ENCODE data around the gene NCOR2. TPM values are rescaled to one million over a fixed set of nuclear protein-coding genes. Genes with fewer than 3 reads are reported as not detected.

The NCOR2 gene
- total RNA-seq, 4 donors from 2014 or later = 45.3 to 178 (median 99.9) TPM

DNA sequence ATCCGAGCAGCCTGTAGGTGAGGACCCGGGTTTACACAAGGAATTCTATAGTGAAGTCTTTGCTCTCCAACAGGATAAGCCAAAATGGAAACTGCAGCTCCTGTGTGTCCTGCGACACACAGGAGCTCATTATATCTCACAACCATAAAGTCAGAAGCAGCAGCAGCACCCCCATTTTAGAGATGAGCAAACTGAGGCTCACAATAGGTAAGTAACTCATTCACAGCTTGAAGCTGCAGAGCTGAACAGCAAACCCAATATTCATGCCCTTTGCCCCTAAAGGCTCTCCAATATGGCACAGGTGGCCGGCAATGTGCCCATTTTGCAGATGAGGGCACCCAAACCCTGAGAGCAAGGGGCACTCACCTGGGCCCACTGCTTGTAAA is 4.6 kb downstream of the NCOR2 start:
- no peak overlapping the region for H3K4me3 ChIP-seq (replicated peaks in 1 of 3)
- no peaks in the 10 kb centered on the region for H3K27me3 ChIP-seq
- intact Hi-C loops (cut with DNase I) = no loop called here
- WGBS, 2 donors = 73 to 92% methylated on average over 4 of the region's 4 CpGs
- no peak for DNase-seq
- H3K4me1 ChIP-seq = peaks cover 38 to 43% of the 10 kb centered on the region in 2 donors
- no peak for TF ChIP-seq POLR2A (IDR thresholded peaks at IDR 0.05)
- TF ChIP-seq, protein P1, sequence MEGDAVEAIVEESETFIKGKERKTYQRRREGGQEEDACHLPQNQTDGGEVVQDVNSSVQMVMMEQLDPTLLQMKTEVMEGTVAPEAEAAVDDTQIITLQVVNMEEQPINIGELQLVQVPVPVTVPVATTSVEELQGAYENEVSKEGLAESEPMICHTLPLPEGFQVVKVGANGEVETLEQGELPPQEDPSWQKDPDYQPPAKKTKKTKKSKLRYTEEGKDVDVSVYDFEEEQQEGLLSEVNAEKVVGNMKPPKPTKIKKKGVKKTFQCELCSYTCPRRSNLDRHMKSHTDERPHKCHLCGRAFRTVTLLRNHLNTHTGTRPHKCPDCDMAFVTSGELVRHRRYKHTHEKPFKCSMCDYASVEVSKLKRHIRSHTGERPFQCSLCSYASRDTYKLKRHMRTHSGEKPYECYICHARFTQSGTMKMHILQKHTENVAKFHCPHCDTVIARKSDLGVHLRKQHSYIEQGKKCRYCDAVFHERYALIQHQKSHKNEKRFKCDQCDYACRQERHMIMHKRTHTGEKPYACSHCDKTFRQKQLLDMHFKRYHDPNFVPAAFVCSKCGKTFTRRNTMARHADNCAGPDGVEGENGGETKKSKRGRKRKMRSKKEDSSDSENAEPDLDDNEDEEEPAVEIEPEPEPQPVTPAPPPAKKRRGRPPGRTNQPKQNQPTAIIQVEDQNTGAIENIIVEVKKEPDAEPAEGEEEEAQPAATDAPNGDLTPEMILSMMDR (IDR thresholded peaks at IDR 0.05) = no peak
- H3K9me3 ChIP-seq = no peaks in the 10 kb centered on the region
- H3K27ac ChIP-seq = no peak overlapping the region
- H3K36me3 ChIP-seq = no peaks in the 10 kb centered on the region

DNA sequence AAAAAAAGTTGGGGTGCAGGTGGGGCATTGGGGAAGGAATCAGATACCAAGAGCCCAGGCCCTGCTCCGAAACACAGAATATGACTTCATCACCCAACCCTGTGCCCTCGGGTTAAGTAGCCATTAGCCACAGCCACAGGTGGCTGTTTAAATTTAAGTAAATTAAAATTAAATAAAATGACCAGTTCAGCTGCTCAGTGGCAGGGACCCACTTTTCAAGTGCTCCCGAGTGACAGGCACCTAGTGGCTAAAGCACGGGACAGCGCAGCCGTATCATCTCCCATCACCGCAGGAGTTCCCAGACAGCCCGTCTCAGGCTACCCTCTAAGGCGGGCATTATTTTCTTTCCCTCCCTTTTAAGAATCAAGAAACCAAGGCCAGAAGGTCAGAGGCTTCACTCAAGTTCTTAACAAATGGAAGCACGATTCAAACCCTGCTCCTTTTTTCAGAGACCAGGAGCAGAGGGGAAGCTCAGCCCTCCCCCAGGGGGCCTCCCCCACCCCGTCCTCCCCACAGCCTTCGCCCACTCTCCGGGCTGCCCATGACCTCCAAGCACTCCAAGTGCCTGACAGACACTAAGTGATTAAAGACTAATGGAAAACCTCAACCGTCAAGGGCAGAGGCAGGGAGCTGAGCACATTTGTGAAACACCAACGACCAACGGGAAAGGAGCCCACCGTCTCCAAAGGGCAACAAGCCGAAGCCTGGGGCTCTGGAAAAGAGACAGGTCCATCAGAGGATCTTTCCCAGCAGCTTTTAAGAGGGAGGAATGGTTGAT is 5.2 kb downstream of the NCOR2 start:
- no peak for TF ChIP-seq POLR2A (IDR thresholded peaks at IDR 0.05)
- TF ChIP-seq, protein P1 (IDR thresholded peaks at IDR 0.05) = no peak
- DNase-seq = no peak
- H3K4me3 ChIP-seq (replicated peaks in 1 of 3) = no peak overlapping the region
- WGBS, 2 donors = 80% methylated on average over 18 of the region's 18 CpGs
- H3K9me3 ChIP-seq = no peaks in the 10 kb centered on the region
- no peaks in the 10 kb centered on the region for H3K36me3 ChIP-seq
- no peak overlapping the region for H3K27ac ChIP-seq
- no peaks in the 10 kb centered on the region for H3K27me3 ChIP-seq
- intact Hi-C loops (cut with DNase I) = no loop called here
- H3K4me1 ChIP-seq = peaks cover 38 to 48% of the 10 kb centered on the region in 2 donors

DNA sequence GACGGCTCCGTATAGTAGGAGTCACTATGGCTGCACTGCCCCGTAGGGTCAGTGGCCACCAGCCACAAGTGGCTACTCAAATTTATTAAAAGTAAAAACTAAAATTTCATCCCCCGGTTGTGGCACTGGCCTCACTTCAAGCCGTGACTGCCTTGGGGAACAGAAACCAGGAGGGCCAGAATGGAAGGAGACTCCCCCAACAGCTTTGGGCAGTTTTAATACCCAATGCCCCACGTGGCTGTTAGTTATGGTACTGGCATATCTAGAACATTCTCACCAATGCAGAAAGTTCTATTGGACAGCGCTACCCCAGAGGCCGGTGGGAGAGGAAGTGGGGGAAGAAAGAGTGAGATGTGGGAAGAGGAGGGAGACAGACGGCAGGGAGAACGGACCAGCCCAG is 6.2 kb downstream of the NCOR2 start:
- TF ChIP-seq POLR2A (IDR thresholded peaks at IDR 0.05) = no peak
- TF ChIP-seq, protein P1 (IDR thresholded peaks at IDR 0.05) = no peak
- WGBS, 2 donors = 81 to 83% methylated on average over 10 of the region's 10 CpGs
- H3K27me3 ChIP-seq = no peaks in the 10 kb centered on the region
- intact Hi-C loops (cut with DNase I) = no loop called here
- peaks cover 45 to 55% of the 10 kb centered on the region in 2 donors for H3K4me1 ChIP-seq
- no peaks in the 10 kb centered on the region for H3K9me3 ChIP-seq
- H3K4me3 ChIP-seq (replicated peaks in 1 of 3) = no peak overlapping the region
- no peak for DNase-seq
- no peak overlapping the region for H3K27ac ChIP-seq
- H3K36me3 ChIP-seq = no peaks in the 10 kb centered on the region

DNA sequence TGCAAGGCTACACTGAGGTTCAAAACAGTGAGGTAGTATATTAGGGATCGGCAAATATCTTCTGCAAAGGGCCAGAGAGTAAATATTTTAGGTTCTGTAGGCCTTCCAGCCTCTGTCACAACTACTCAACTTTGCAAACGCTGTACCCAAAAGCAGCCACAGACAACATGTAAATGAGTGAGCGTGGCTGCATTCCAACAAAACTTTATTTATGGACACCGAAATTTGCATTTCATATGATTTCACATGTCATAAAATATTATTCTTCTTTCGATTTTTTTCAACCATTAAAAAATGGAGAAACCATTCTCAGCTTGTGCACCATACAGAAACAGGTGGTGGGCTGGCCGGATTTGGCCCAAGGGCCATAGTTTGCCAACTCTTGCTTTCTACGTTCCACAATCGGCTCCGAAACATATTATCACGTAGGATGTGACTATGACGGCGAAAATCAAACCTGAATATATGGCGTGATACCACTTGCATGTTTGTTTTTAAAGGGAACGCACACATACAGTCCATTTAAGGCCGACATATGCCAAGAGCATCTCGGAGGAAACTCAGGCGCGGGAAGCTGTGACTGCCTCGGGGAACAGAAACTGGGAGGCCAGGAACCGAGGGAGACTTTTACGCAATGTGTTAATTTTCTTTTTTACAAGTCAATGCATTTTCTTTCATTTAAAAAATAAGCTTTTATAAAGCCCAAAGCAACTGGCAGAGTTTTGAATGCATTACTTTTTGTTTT is 7.1 kb downstream of the NCOR2 start:
- no peak overlapping the region for H3K27ac ChIP-seq
- 88 to 90% methylated on average over 21 of the region's 21 CpGs for WGBS, 2 donors
- H3K27me3 ChIP-seq = no peaks in the 10 kb centered on the region
- intact Hi-C loops (cut with DNase I) = no loop called here
- TF ChIP-seq POLR2A (IDR thresholded peaks at IDR 0.05) = no peak
- TF ChIP-seq, protein P1 (IDR thresholded peaks at IDR 0.05) = no peak
- peaks cover 35 to 48% of the 10 kb centered on the region in 2 donors for H3K4me1 ChIP-seq
- no peak overlapping the region for H3K4me3 ChIP-seq (replicated peaks in 1 of 3)
- no peaks in the 10 kb centered on the region for H3K36me3 ChIP-seq
- DNase-seq = no peak
- H3K9me3 ChIP-seq = no peaks in the 10 kb centered on the region
